Bone marrow (tissue), 2 donors: Measurements from ENCODE around the gene EPRS1.
"Not testable (repeated sequence)": the region's sequence is repeated elsewhere in the genome, so short reads cannot be mapped to it uniquely, and the experiment has no call there.

ENCODE experiments used
- DNase-seq, 2 donors: peaks; one replicate each; lab custom pipeline; 2025; lab: John Stamatoyannopoulos, UW

Gene EPRS1

GRCh38 chr1:220038640-220039039 lies 7.7 kb downstream of the EPRS1 start:
- DNase-seq: no peak

GRCh38 chr1:220037810-220038209 lies 8.5 kb downstream of the EPRS1 start:
- DNase-seq: not testable (repeated sequence)

- no peak for DNase-seq
These were observed 13.4 kb downstream of the EPRS1 start for GRCh38 chr1:220032911-220033310.

- DNase-seq: no peak
These were observed 15.0 kb downstream of the EPRS1 start for GRCh38 chr1:220031287-220031686.

GRCh38 chr1:220028346-220028895 lies 17.9 kb downstream of the EPRS1 start:
- DNase-seq: no peak

GRCh38 chr1:220019071-220019470 lies 27.2 kb downstream of the EPRS1 start:
- no peak for DNase-seq

GRCh38 chr1:220013497-220013896 lies 32.8 kb downstream of the EPRS1 start:
- DNase-seq: no peak

- no peak for DNase-seq
These were observed 34.0 kb downstream of the EPRS1 start for GRCh38 chr1:220012259-220012658.

- DNase-seq: no peak
These were observed 34.7 kb downstream of the EPRS1 start for GRCh38 chr1:220011620-220012019.

- DNase-seq: no peak
These were observed 38.9 kb downstream of the EPRS1 start for GRCh38 chr1:220007438-220007837.

GRCh38 chr1:220005489-220005888 lies 40.8 kb downstream of the EPRS1 start:
- no peak for DNase-seq

GRCh38 chr1:220003610-220004299 lies 42.5 kb downstream of the EPRS1 start:
- no peak for DNase-seq

- DNase-seq: no peak
These were observed 43.3 kb downstream of the EPRS1 start for GRCh38 chr1:220003015-220003414.

GRCh38 chr1:220001095-220001501 lies 45.2 kb downstream of the EPRS1 start:
- DNase-seq: no peak

GRCh38 chr1:219999821-220000220 lies 46.5 kb downstream of the EPRS1 start:
- no peak for DNase-seq
